ENCODE results near the gene FMN2. TPM values are rescaled to one million over a fixed set of nuclear protein-coding genes. Genes with fewer than 3 reads are reported as not detected.

FMN2 gene
- total RNA-seq, 1 experiment from 2014 or later: 4.6 TPM

DNA sequence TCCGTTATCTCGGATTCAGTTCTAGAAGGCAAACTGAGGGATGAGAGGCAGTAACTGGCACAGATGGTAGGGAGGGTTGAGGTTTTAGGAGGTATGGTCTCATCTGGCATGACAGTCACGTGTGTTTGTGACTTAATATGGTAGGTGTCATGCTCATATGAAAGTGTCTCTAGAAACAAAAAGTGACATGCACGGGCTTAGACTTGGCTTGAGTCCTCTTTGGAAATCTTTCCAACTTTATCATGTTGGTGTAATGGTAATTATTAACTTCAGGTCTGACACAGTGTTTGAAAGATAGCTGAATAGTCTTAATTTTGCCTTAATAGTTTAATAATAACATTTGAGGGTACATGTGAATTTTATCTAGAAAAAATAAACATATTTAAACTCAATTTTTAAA is 218.1 kb downstream of the FMN2 start:
- H3K9me2 ChIP-seq (replicated peaks; ENCODE audit: low read length): no peaks in the 10 kb centered on the region
- no peaks in the 10 kb centered on the region for H4K20me1 ChIP-seq (ENCODE audit: low read length)
- peaks cover 33% of the 10 kb centered on the region for H3K4me1 ChIP-seq (ENCODE audit: insufficient read depth, low read length)
- H3K27me3 ChIP-seq (ENCODE audit: low read length): no peaks in the 10 kb centered on the region
- ATAC-seq (no peak), DNase-seq (no peak)
- H3F3A ChIP-seq (ENCODE audit: low read length, unreplicated experiment): no peaks in the 10 kb centered on the region
- no peak overlapping the region for H3K9ac ChIP-seq (ENCODE audit: low read length)
- no TSS peak for BruUV-seq (replicated peaks)
- no peak overlapping the region for H3K27ac ChIP-seq (ENCODE audit: low read length)
- no peaks in the 10 kb centered on the region for H3K9me3 ChIP-seq (ENCODE audit: low read length)
- no peak overlapping the region for H2AFZ ChIP-seq (ENCODE audit: low read length)
- no peak overlapping the region for H3K4me3 ChIP-seq (ENCODE audit: low read length)
- TF ChIP-seq CTCF (conservative IDR thresholded peaks at IDR 0.05; ENCODE audit: low read depth, low read length) (no peak), EZH2 (IDR thresholded peaks at IDR 0.05; ENCODE audit: low read length, unreplicated experiment) (no peak), EZH2phosphoT487 (IDR thresholded peaks at IDR 0.05; ENCODE audit: borderline replicate concordance, low read length) (no peak)
- POLR2A ChIA-PET (ENCODE audit: unreplicated experiment): interaction anchor here (0.6 kb wide), 1 partner anchor 91 kb away, joined by 4 read pairs; no protein-coding TSS in a partner anchor
- intact Hi-C loops (cut with micrococcal nuclease): loop anchor here (2.0 to 5.0 kb wide), 2 partner anchors 77 to 117 kb away; no protein-coding TSS in a partner anchor
- H3K4me2 ChIP-seq (ENCODE audit: low read length): no peak overlapping the region
- CTCF ChIA-PET: no interaction called here
- H3K36me3 ChIP-seq (ENCODE audit: low read depth, low read length): no peaks in the 10 kb centered on the region
- no peaks in the 10 kb centered on the region for H3K79me2 ChIP-seq (ENCODE audit: low read length)

GRCh38 chr1:240310226-240310925 is 218.7 kb downstream of the FMN2 start:
- POLR2A ChIA-PET (ENCODE audit: unreplicated experiment): interaction anchor here (0.5 to 0.7 kb wide), 3 partner anchors 34 to 92 kb away, joined by 3 to 7 read pairs (median 4); no protein-coding TSS in a partner anchor

More at GRCh38 chr1:240310226-240310925, 218.7 kb downstream of the FMN2 start:
- CTCF ChIA-PET: no interaction called here
- Histone ChIP-seq H3K27ac (ENCODE audit: low read length) (peak overlapping the region; percentile 27), H3K27me3 (ENCODE audit: low read length) (no peaks in the 10 kb centered on the region), H3K4me2 (ENCODE audit: low read length) (peak overlapping the region; percentile 13), H3K9ac (ENCODE audit: low read length) (no peak overlapping the region), H3K79me2 (ENCODE audit: low read length) (no peaks in the 10 kb centered on the region), H3K9me3 (ENCODE audit: low read length) (no peaks in the 10 kb centered on the region), H3K9me2 (replicated peaks; ENCODE audit: low read length) (no peaks in the 10 kb centered on the region), H4K20me1 (ENCODE audit: low read length) (no peaks in the 10 kb centered on the region), H2AFZ (ENCODE audit: low read length) (no peak overlapping the region), H3K36me3 (ENCODE audit: low read depth, low read length) (no peaks in the 10 kb centered on the region), H3F3A (ENCODE audit: low read length, unreplicated experiment) (no peaks in the 10 kb centered on the region), H3K4me1 (ENCODE audit: insufficient read depth, low read length) (peaks cover 33% of the 10 kb centered on the region), H3K4me3 (ENCODE audit: low read length) (no peak overlapping the region)
- ATAC-seq: peak; percentile 80
- DNase-seq: peak; percentile 68
- intact Hi-C loops (cut with micrococcal nuclease): loop anchor here (2.0 to 5.0 kb wide), 2 partner anchors 78 to 118 kb away; no protein-coding TSS in a partner anchor
- TF ChIP-seq CTCF (conservative IDR thresholded peaks at IDR 0.05; ENCODE audit: low read depth, low read length): no peak
- TF ChIP-seq EZH2phosphoT487 (IDR thresholded peaks at IDR 0.05; ENCODE audit: borderline replicate concordance, low read length): no peak
- no TSS peak for BruUV-seq (replicated peaks)

Measured in PC-3 (cell line).